ENCODE data around the gene MAP7D3. TPM values are rescaled to one million over a fixed set of nuclear protein-coding genes. Genes with fewer than 3 reads are reported as not detected.
"Not testable (repeated sequence)": the region's sequence is repeated elsewhere in the genome, so short reads cannot be mapped to it uniquely, and the experiment has no call there.

MAP7D3 gene
- total RNA-seq, 4 donors from 2014 or later: 2.2 to 10.9 (median 5.2) TPM

- H3K27ac ChIP-seq: peak overlapping the region; percentile 75 to 85 (median 80)
- intact Hi-C loops (cut with DNase I; ENCODE audit: low total_unique reads) (no loop called here), in situ Hi-C loops (cut with MboI; ENCODE audit: low pct_ligation_motif_present in 1 of 4, low pct_unique_long_range_greater_than_20kb in 1 of 4, low sequenced_read_pairs in 3 of 4) (loop anchor here in 1 of 4 donors (25.0 kb wide), 1 partner anchor 213 kb away; no protein-coding TSS in a partner anchor)
- no peaks in the 10 kb centered on the region for H3K27me3 ChIP-seq
- no peaks in the 10 kb centered on the region for H3K9me3 ChIP-seq
- peaks cover 0 to 6% (median 0%) of the 10 kb centered on the region in 4 donors for H3K4me1 ChIP-seq
- no peak for DNase-seq
- peak overlapping the region; percentile 54 to 78 (median 69) for H3K4me3 ChIP-seq
- TF ChIP-seq CTCF (IDR thresholded peaks at IDR 0.05): no peak
- no peak for TF ChIP-seq EP300 (IDR thresholded peaks at IDR 0.05; ENCODE audit: low read depth)
- no peak for TF ChIP-seq POLR2A (IDR thresholded peaks at IDR 0.05)
- no peak for TF ChIP-seq POLR2AphosphoS5 (IDR thresholded peaks at IDR 0.05)
- 32 to 46% methylated on average over 4 to 28 of the region's 53 CpGs for WGBS, 2 donors (ENCODE audit: low coverage in 1 of 2)
- no peaks in the 10 kb centered on the region for H3K36me3 ChIP-seq
These were observed 784 bp downstream of the MAP7D3 start for GRCh38 chrX:136250191-136251040.

GRCh38 chrX:136246201-136246600 is 5.0 kb downstream of the MAP7D3 start:
- Histone ChIP-seq H3K4me1 (peaks cover 0 to 6% (median 0%) of the 10 kb centered on the region in 4 donors), H3K27me3 (no peaks in the 10 kb centered on the region), H3K4me3 (no peak overlapping the region), H3K9me3 (no peaks in the 10 kb centered on the region), H3K36me3 (no peaks in the 10 kb centered on the region), H3K27ac (no peak overlapping the region)
- TF ChIP-seq CTCF (IDR thresholded peaks at IDR 0.05): no peak
- TF ChIP-seq EP300 (IDR thresholded peaks at IDR 0.05; ENCODE audit: low read depth): no peak
- TF ChIP-seq POLR2A (IDR thresholded peaks at IDR 0.05): no peak
- TF ChIP-seq POLR2AphosphoS5 (IDR thresholded peaks at IDR 0.05): no peak
- intact Hi-C loops (cut with DNase I; ENCODE audit: low total_unique reads): no loop called here
- no peak for DNase-seq
- in situ Hi-C loops (cut with MboI; ENCODE audit: low pct_ligation_motif_present in 1 of 4, low pct_unique_long_range_greater_than_20kb in 1 of 4, low sequenced_read_pairs in 3 of 4): no loop called here
- 70 to 90% methylated on average over 3 to 6 of the region's 6 CpGs for WGBS, 2 donors (ENCODE audit: low coverage in 1 of 2)

GRCh38 chrX:136237849-136238248 is 13.4 kb downstream of the MAP7D3 start:
- 85% methylated on average over 4 of the region's 4 CpGs; no CpG with 5 or more reads in 1 of the 2 donors for WGBS, 2 donors (ENCODE audit: low coverage in 1 of 2)
- intact Hi-C loops (cut with DNase I; ENCODE audit: low total_unique reads): not testable (repeated sequence)

GRCh38 chrX:136237074-136237473 is 14.1 kb downstream of the MAP7D3 start:
- no peaks in the 10 kb centered on the region for H3K27me3 ChIP-seq
- TF ChIP-seq POLR2A (IDR thresholded peaks at IDR 0.05): no peak
- no peak for TF ChIP-seq EP300 (IDR thresholded peaks at IDR 0.05; ENCODE audit: low read depth)
- TF ChIP-seq POLR2AphosphoS5 (IDR thresholded peaks at IDR 0.05): no peak
- TF ChIP-seq CTCF (IDR thresholded peaks at IDR 0.05): no peak
- H3K4me1 ChIP-seq: no peaks in the 10 kb centered on the region
- no peaks in the 10 kb centered on the region for H3K9me3 ChIP-seq
- no peak overlapping the region for H3K4me3 ChIP-seq
- no peak overlapping the region for H3K27ac ChIP-seq
- intact Hi-C loops (cut with DNase I; ENCODE audit: low total_unique reads): no loop called here
- H3K36me3 ChIP-seq: no peaks in the 10 kb centered on the region
- WGBS, 2 donors (ENCODE audit: low coverage in 1 of 2): 71 to 92% methylated on average over 2 to 3 of the region's 3 CpGs
- in situ Hi-C loops (cut with MboI; ENCODE audit: low pct_ligation_motif_present in 1 of 4, low pct_unique_long_range_greater_than_20kb in 1 of 4, low sequenced_read_pairs in 3 of 4): no loop called here
- no peak for DNase-seq

More at GRCh38 chrX:136237849-136238248, 13.4 kb downstream of the MAP7D3 start:
- H3K27me3 ChIP-seq; H3K27ac ChIP-seq; DNase-seq; H3K4me3 ChIP-seq; H3K4me1 ChIP-seq; H3K9me3 ChIP-seq; in situ Hi-C loops (cut with MboI; ENCODE audit: low pct_ligation_motif_present in 1 of 4, low pct_unique_long_range_greater_than_20kb in 1 of 4, low sequenced_read_pairs in 3 of 4); H3K36me3 ChIP-seq: not testable (repeated sequence)

All from transverse colon (tissue), 4 donors.